Neural progenitor cell (in vitro differentiated cells): ENCODE results near the gene CENPM. TPM values are rescaled to one million over a fixed set of nuclear protein-coding genes. Genes with fewer than 3 reads are reported as not detected.

Source experiments
- DNase-seq: peaks from one replicate; pipeline ENCODE4 v3.0.0-alpha.2; 2016; ENCODE audit warnings: low spot score
- H2AFZ ChIP-seq: fragments of 200-600 bp; sonication (generic); replicated peaks from 2 replicates; pipeline ENCODE4 v1.6.1; 2016; ENCODE audit warnings: antibody characterized with exemption
- H3F3A ChIP-seq: fragments of 200-600 bp; sonication (generic); 2 replicates; pipeline ENCODE4 v1.6.1; 2016; ENCODE audit warnings: antibody characterized with exemption, low read depth
- H3K27ac ChIP-seq: fragments of 200-600 bp; sonication (generic); 2 replicates; pipeline ENCODE4 v1.5.1; 2016; ENCODE audit warnings: mild to moderate bottlenecking
- H3K27me3 ChIP-seq: fragments of 200-600 bp; sonication (generic); 2 replicates; pipeline ENCODE4 v1.6.1; 2016; ENCODE audit warnings: mild to moderate bottlenecking, moderate library complexity
- H3K36me3 ChIP-seq: fragments of 200-600 bp; sonication (generic); 2 replicates; pipeline ENCODE4 v1.5.1; 2016
- H3K4me1 ChIP-seq: fragments of 200-600 bp; sonication (generic); 2 replicates; pipeline ENCODE4 v1.6.1; 2016; ENCODE audit warnings: mixed run types
- H3K4me2 ChIP-seq: fragments of 200-600 bp; sonication (generic); 2 replicates; pipeline ENCODE4 v1.6.1; 2016
- H3K4me3 ChIP-seq: fragments of 200-600 bp; sonication (generic); 2 replicates; pipeline ENCODE4 v1.5.1; 2016
- H3K79me2 ChIP-seq: fragments of 200-600 bp; sonication (generic); 2 replicates; pipeline ENCODE4 v1.6.1; 2016; ENCODE audit warnings: low read depth
- H3K9ac ChIP-seq: fragments of 200-600 bp; sonication (generic); 2 replicates; pipeline ENCODE4 v1.6.1; 2016
- H3K9me3 ChIP-seq: fragments of 200-600 bp; sonication (generic); 2 replicates; pipeline ENCODE4 v1.5.1; 2016; ENCODE audit warnings: low read depth
- H4K20me1 ChIP-seq: fragments of 200-600 bp; sonication (generic); 2 replicates; pipeline ENCODE4 v1.6.1; 2016; ENCODE audit warnings: low read depth
- H3K27ac Mint-ChIP-seq: 3 replicates; pipeline ENCODE4 v1.8.0; 2021; ENCODE audit warnings: mixed read lengths
- H3K27me3 Mint-ChIP-seq: 2 replicates; pipeline ENCODE4 v1.8.0; 2022; ENCODE audit warnings: low read depth, mild to moderate bottlenecking, inconsistent platforms, moderate library complexity, mixed read lengths; ENCODE audit not compliant: insufficient read depth
- H3K36me3 Mint-ChIP-seq: 3 replicates; pipeline ENCODE4 v1.8.0; 2021; ENCODE audit warnings: mixed read lengths
- H3K4me1 Mint-ChIP-seq: 3 replicates; pipeline ENCODE4 v1.8.0; 2021; ENCODE audit warnings: mixed read lengths
- H3K4me3 Mint-ChIP-seq: 3 replicates; pipeline ENCODE4 v1.8.0; 2021; ENCODE audit warnings: mild to moderate bottlenecking, moderate library complexity, mixed read lengths
- H3K9me3 Mint-ChIP-seq: 3 replicates; pipeline ENCODE4 v1.8.0; 2020; ENCODE audit warnings: mixed read lengths
- CTCF ChIP-seq: fragments of 200-600 bp; sonication (generic); IDR thresholded peaks from 2 replicates; pipeline ENCODE4 v1.5.1; 2017; ENCODE audit warnings: antibody characterized with exemption, mild to moderate bottlenecking
- EZH2 ChIP-seq: fragments of 200-600 bp; sonication (generic); IDR thresholded peaks from 2 replicates; pipeline ENCODE4 v1.6.1; 2017; ENCODE audit warnings: antibody characterized with exemption, mild to moderate bottlenecking, moderate library complexity
- EZH2phosphoT487 ChIP-seq: fragments of 200-600 bp; sonication (generic); IDR thresholded peaks from 2 replicates; pipeline ENCODE4 v1.6.1; 2017; ENCODE audit warnings: antibody characterized with exemption
- total RNA-seq: library from RNA; depleted of rRNA; stranded (reverse); fragments of >200 nt; gene quantifications from 2 replicates; pipeline ENCODE4 v1.2.3, GENCODE V29; 2015; ENCODE audit warnings: low replicate concordance

The CENPM gene
- 20.2 and 45.3 TPM in 2 replicates for total RNA-seq

- Histone ChIP-seq H3K4me1 (peaks cover 25% of the 10 kb centered on the region), H3K4me3 (peak within 1 kb of the TSS; percentile 51), H3K9ac (no peak within 1 kb of the TSS), H3K9me3 (no peaks in the 10 kb centered on the region), H3F3A (peaks cover 32% of the 10 kb centered on the region), H3K36me3 (no peaks in the 10 kb centered on the region), H3K27ac (no peak within 1 kb of the TSS), H2AFZ (peak within 1 kb of the TSS; percentile 83), H4K20me1 (peaks cover 2% of the 10 kb centered on the region), H3K4me2 (peak within 1 kb of the TSS; percentile 73), H3K27me3 (no peaks in the 10 kb centered on the region), H3K79me2 (peaks cover 15% of the 10 kb centered on the region)
- TF ChIP-seq EZH2 = peak; percentile 65
- TF ChIP-seq EZH2phosphoT487 = peak; percentile 11
- TF ChIP-seq CTCF = peak; percentile 0
- Mint-ChIP-seq H3K36me3 (peaks cover 15% of the 10 kb centered on the region), H3K4me1 (peaks cover 49% of the 10 kb centered on the region), H3K9me3 (no peaks in the 10 kb centered on the region), H3K27ac (peak within 1 kb of the TSS; percentile 69), H3K27me3 (no peaks in the 10 kb centered on the region), H3K4me3 (peak within 1 kb of the TSS; percentile 89)
- peak; percentile 97 for DNase-seq
These were observed at the start of gene CENPM for GRCh38 chr22:41946629-41947423. Gene CENPM (minus strand): TSS chr22:41947152. CDS start chr22:41947076, 76 bp downstream.

GRCh38 chr22:41995211-41995610 is 48.3 kb upstream of the CENPM start:
- no peak for DNase-seq
- no peak overlapping the region for H2AFZ ChIP-seq
- no peaks in the 10 kb centered on the region for H3K4me1 ChIP-seq
- Mint-ChIP-seq H3K4me1 (peaks cover 4% of the 10 kb centered on the region), H3K4me3 (no peak overlapping the region), H3K27me3 (peaks cover 6% of the 10 kb centered on the region), H3K27ac (no peak overlapping the region), H3K36me3 (peaks cover 38% of the 10 kb centered on the region), H3K9me3 (no peaks in the 10 kb centered on the region)
- no peak overlapping the region for H3K9ac ChIP-seq
- H3K27me3 ChIP-seq = no peaks in the 10 kb centered on the region
- TF ChIP-seq CTCF (no peak), EZH2 (no peak), EZH2phosphoT487 (no peak)
- H3K4me3 ChIP-seq = no peak overlapping the region
- H3F3A ChIP-seq = no peaks in the 10 kb centered on the region
- H4K20me1 ChIP-seq = no peaks in the 10 kb centered on the region
- no peaks in the 10 kb centered on the region for H3K9me3 ChIP-seq
- no peaks in the 10 kb centered on the region for H3K36me3 ChIP-seq
- no peak overlapping the region for H3K27ac ChIP-seq
- H3K79me2 ChIP-seq = no peaks in the 10 kb centered on the region
- no peak overlapping the region for H3K4me2 ChIP-seq

GRCh38 chr22:41992496-41992895 is 45.5 kb upstream of the CENPM start:
- peaks cover 4% of the 10 kb centered on the region for H3K27me3 Mint-ChIP-seq
- no peak overlapping the region for H2AFZ ChIP-seq

More at GRCh38 chr22:41992496-41992895, 45.5 kb upstream of the CENPM start:
- Mint-ChIP-seq H3K9me3 (no peaks in the 10 kb centered on the region), H3K36me3 (peaks cover 42% of the 10 kb centered on the region), H3K4me1 (peaks cover 4% of the 10 kb centered on the region), H3K27ac (no peak overlapping the region), H3K4me3 (no peak overlapping the region)
- H3K9ac ChIP-seq = no peak overlapping the region
- no peaks in the 10 kb centered on the region for H3F3A ChIP-seq
- no peaks in the 10 kb centered on the region for H3K36me3 ChIP-seq
- no peaks in the 10 kb centered on the region for H4K20me1 ChIP-seq
- no peaks in the 10 kb centered on the region for H3K79me2 ChIP-seq
- H3K9me3 ChIP-seq = no peaks in the 10 kb centered on the region
- no peak overlapping the region for H3K4me2 ChIP-seq
- no peaks in the 10 kb centered on the region for H3K27me3 ChIP-seq
- H3K4me3 ChIP-seq = no peak overlapping the region
- no peak for TF ChIP-seq EZH2
- no peak for TF ChIP-seq EZH2phosphoT487
- TF ChIP-seq CTCF = no peak
- H3K27ac ChIP-seq = no peak overlapping the region
- DNase-seq = no peak
- H3K4me1 ChIP-seq = no peaks in the 10 kb centered on the region
